Osteoblast (primary cell): ENCODE results near the gene BMAL2. TPM values are rescaled to one million over a fixed set of nuclear protein-coding genes. Genes with fewer than 3 reads are reported as not detected.

Experiments
- DNase-seq: peaks from one replicate; pipeline ENCODE4 v3.0.0; 2011; ENCODE audit warnings: low spot score, mixed read lengths; ENCODE audit not compliant: insufficient read length; ENCODE audit errors: missing footprints
- H2AFZ ChIP-seq: 2 replicates; pipeline ENCODE4 v1.6.0; 2011; ENCODE audit warnings: mild to moderate bottlenecking, low read length
- H3K27ac ChIP-seq: 2 replicates; pipeline ENCODE4 v1.5.1; 2011; ENCODE audit warnings: mild to moderate bottlenecking, low read depth, low read length, moderate library complexity
- H3K27me3 ChIP-seq: 2 replicates; pipeline ENCODE4 v1.6.0; 2012; ENCODE audit warnings: mild to moderate bottlenecking, control low read depth, inconsistent platforms, low read length, moderate library complexity; ENCODE audit not compliant: insufficient read depth
- H3K36me3 ChIP-seq: 2 replicates; pipeline ENCODE4 v1.5.1; 2011; ENCODE audit warnings: mild to moderate bottlenecking, low read length, control low read depth, moderate library complexity; ENCODE audit not compliant: insufficient read depth
- H3K4me1 ChIP-seq: 2 replicates; pipeline ENCODE4 v1.5.1; 2011; ENCODE audit warnings: mild to moderate bottlenecking, low read length, control low read depth, moderate library complexity; ENCODE audit not compliant: insufficient read depth
- H3K4me2 ChIP-seq: 2 replicates; pipeline ENCODE4 v1.6.0; 2011; ENCODE audit warnings: mild to moderate bottlenecking, low read length; ENCODE audit not compliant: insufficient read depth
- H3K4me3 ChIP-seq: fragments of 200-600 bp; sonication (generic); 3 replicates; pipeline ENCODE4 v1.5.1; 2012; ENCODE audit warnings: mild to moderate bottlenecking, low read length, inconsistent platforms; ENCODE audit not compliant: insufficient read depth
- H3K79me2 ChIP-seq: 2 replicates; pipeline ENCODE4 v1.6.0; 2012; ENCODE audit warnings: mild to moderate bottlenecking, low read length, control low read depth, inconsistent platforms; ENCODE audit not compliant: insufficient read depth
- H3K9me3 ChIP-seq: 2 replicates; pipeline ENCODE4 v1.5.1; 2011; ENCODE audit warnings: low read depth, low read length, control low read depth
- H4K20me1 ChIP-seq: 2 replicates; pipeline ENCODE4 v1.6.0; 2012; ENCODE audit warnings: mild to moderate bottlenecking, low read length, control low read depth; ENCODE audit not compliant: insufficient read depth
- CTCF ChIP-seq: IDR thresholded peaks from 2 replicates; pipeline ENCODE4 v1.5.1; 2011; ENCODE audit warnings: mild to moderate bottlenecking, low read depth, low read length, moderate library complexity; ENCODE audit errors: extremely low read depth
- total RNA-seq: library from RNA; depleted of rRNA; stranded (reverse); fragments of >200 nt; gene quantifications from 2 replicates; pipeline ENCODE4 v1.2.3, GENCODE V29; 2012

The BMAL2 gene
- total RNA-seq, 1 donor = 21.7 TPM

GRCh38 chr12:27351476-27351875, 18.8 kb downstream of the BMAL2 start:
- no peak for TF ChIP-seq CTCF
- H3K4me1 ChIP-seq = peaks cover 9% of the 10 kb centered on the region
- peaks cover 71% of the 10 kb centered on the region for H3K79me2 ChIP-seq

GRCh38 chr12:27355486-27355885, 22.9 kb downstream of the BMAL2 start:
- no peak for DNase-seq
- H3K27me3 ChIP-seq = no peaks in the 10 kb centered on the region
- peaks cover 42% of the 10 kb centered on the region for H3K79me2 ChIP-seq
- peaks cover 22% of the 10 kb centered on the region for H3K4me1 ChIP-seq
- H3K4me3 ChIP-seq = no peak overlapping the region
- peak overlapping the region; percentile 4 for H3K27ac ChIP-seq
- no peaks in the 10 kb centered on the region for H4K20me1 ChIP-seq
- no peaks in the 10 kb centered on the region for H3K36me3 ChIP-seq
- no peaks in the 10 kb centered on the region for H3K9me3 ChIP-seq
- no peak overlapping the region for H3K4me2 ChIP-seq
- TF ChIP-seq CTCF = no peak
- H2AFZ ChIP-seq = peak overlapping the region; percentile 20

More at GRCh38 chr12:27351476-27351875, 18.8 kb downstream of the BMAL2 start:
- no peak overlapping the region for H3K27ac ChIP-seq
- no peaks in the 10 kb centered on the region for H3K36me3 ChIP-seq
- no peak overlapping the region for H3K4me2 ChIP-seq
- no peak overlapping the region for H3K4me3 ChIP-seq
- H2AFZ ChIP-seq = no peak overlapping the region
- no peaks in the 10 kb centered on the region for H4K20me1 ChIP-seq
- no peaks in the 10 kb centered on the region for H3K27me3 ChIP-seq
- no peak for DNase-seq
- no peaks in the 10 kb centered on the region for H3K9me3 ChIP-seq

GRCh38 chr12:27355979-27356378, 23.3 kb downstream of the BMAL2 start:
- H3K27me3 ChIP-seq = no peaks in the 10 kb centered on the region
- H3K9me3 ChIP-seq = no peaks in the 10 kb centered on the region
- H3K4me2 ChIP-seq = no peak overlapping the region
- H3K4me3 ChIP-seq = no peak overlapping the region
- no peaks in the 10 kb centered on the region for H3K36me3 ChIP-seq
- H3K27ac ChIP-seq = no peak overlapping the region
- H3K79me2 ChIP-seq = peaks cover 41% of the 10 kb centered on the region
- H3K4me1 ChIP-seq = peaks cover 26% of the 10 kb centered on the region
- no peak for DNase-seq
- TF ChIP-seq CTCF = no peak
- H4K20me1 ChIP-seq = no peaks in the 10 kb centered on the region
- no peak overlapping the region for H2AFZ ChIP-seq

GRCh38 chr12:27359578-27360340, 27.1 kb downstream of the BMAL2 start:
- Histone ChIP-seq H3K36me3 (no peaks in the 10 kb centered on the region), H2AFZ (no peak overlapping the region), H4K20me1 (no peaks in the 10 kb centered on the region), H3K27me3 (no peaks in the 10 kb centered on the region), H3K27ac (peak overlapping the region; percentile 85), H3K4me2 (peak overlapping the region; percentile 75), H3K9me3 (no peaks in the 10 kb centered on the region), H3K4me3 (no peak overlapping the region), H3K4me1 (peaks cover 38% of the 10 kb centered on the region), H3K79me2 (peaks cover 50% of the 10 kb centered on the region)
- DNase-seq = no peak
- no peak for TF ChIP-seq CTCF
